ENCODE data around the gene BCKDHA.

DNA sequence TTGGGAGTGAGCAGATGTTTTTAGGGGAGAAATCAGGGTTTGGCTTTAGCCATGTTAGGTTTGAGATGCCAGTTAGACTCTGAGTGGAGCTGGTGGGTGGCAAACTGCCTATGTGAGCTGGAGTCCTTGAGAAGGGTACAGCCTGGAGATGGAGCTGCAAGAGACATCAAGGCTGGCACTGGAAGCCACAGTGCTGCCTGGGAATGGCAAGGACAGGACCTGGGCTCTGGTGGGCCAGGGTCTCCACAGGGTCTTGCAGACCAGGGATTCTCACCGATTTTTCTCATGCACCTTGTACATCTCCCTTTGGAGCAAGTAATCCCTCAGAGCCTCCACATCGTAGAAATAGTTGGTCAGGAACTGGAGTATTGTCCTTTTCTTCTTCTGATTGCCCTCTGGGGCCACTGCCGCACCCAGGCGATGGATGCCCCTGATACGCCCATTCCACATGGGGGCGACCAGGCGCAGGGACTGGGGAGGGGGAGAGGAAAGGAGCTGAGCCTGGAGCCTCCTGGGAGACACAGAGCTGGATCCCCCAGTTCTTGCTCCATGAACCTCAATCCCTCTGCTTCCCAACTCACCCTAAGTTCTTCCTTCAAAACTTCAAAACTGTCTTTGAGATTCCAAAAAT lies 40.4 kb downstream of the BCKDHA start:
- TF ChIP-seq, protein P1, sequence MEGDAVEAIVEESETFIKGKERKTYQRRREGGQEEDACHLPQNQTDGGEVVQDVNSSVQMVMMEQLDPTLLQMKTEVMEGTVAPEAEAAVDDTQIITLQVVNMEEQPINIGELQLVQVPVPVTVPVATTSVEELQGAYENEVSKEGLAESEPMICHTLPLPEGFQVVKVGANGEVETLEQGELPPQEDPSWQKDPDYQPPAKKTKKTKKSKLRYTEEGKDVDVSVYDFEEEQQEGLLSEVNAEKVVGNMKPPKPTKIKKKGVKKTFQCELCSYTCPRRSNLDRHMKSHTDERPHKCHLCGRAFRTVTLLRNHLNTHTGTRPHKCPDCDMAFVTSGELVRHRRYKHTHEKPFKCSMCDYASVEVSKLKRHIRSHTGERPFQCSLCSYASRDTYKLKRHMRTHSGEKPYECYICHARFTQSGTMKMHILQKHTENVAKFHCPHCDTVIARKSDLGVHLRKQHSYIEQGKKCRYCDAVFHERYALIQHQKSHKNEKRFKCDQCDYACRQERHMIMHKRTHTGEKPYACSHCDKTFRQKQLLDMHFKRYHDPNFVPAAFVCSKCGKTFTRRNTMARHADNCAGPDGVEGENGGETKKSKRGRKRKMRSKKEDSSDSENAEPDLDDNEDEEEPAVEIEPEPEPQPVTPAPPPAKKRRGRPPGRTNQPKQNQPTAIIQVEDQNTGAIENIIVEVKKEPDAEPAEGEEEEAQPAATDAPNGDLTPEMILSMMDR (IDR thresholded peaks at IDR 0.05; ENCODE audit: insufficient read depth, low read length, poor library complexity, severe bottlenecking): no peak
- TF ChIP-seq EZH2phosphoT487 (conservative IDR thresholded peaks at IDR 0.05; ENCODE audit: low read length): no peak
